OCI-LY7 (cell line): ENCODE results near the gene DSG2.

ENCODE experiments used
- EZH2phosphoT487 ChIP-seq: fragments of 200-600 bp; sonication (generic); IDR thresholded peaks from 2 replicates; pipeline ENCODE4 v1.6.1; 2018; ENCODE audit warnings: low read depth, borderline replicate concordance, mild to moderate bottlenecking, mixed run types, antibody characterized with exemption, low read length, moderate library complexity, mixed read lengths
- TF ChIP-seq, protein P1 (sequence below): fragments of 200-600 bp; sonication (generic); conservative IDR thresholded peaks from 2 replicates; pipeline ENCODE4 v1.5.1; 2014; ENCODE audit warnings: mild to moderate bottlenecking, antibody characterized with exemption, low read length, moderate library complexity, mixed read lengths

DNA sequence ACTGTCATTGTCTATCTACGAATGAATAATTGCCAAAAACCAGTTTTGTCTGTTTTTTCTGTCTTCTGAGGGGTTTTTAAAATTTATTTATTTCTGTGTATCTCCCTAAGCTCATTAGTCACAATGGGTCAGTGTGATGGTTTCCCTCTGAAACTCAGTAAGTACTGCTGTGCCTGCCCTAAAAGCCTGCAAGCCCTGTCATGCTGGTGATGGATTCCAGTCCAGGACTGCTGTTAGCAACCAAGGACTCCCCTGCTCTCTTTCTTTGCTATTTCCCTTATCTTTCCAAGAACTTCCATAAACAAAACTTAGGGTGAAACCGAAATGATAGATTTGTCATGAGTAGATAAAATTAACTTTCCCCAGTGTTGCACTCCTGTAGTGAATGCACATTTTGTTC is 11.8 kb upstream of the DSG2 start:
- TF ChIP-seq, protein P1, sequence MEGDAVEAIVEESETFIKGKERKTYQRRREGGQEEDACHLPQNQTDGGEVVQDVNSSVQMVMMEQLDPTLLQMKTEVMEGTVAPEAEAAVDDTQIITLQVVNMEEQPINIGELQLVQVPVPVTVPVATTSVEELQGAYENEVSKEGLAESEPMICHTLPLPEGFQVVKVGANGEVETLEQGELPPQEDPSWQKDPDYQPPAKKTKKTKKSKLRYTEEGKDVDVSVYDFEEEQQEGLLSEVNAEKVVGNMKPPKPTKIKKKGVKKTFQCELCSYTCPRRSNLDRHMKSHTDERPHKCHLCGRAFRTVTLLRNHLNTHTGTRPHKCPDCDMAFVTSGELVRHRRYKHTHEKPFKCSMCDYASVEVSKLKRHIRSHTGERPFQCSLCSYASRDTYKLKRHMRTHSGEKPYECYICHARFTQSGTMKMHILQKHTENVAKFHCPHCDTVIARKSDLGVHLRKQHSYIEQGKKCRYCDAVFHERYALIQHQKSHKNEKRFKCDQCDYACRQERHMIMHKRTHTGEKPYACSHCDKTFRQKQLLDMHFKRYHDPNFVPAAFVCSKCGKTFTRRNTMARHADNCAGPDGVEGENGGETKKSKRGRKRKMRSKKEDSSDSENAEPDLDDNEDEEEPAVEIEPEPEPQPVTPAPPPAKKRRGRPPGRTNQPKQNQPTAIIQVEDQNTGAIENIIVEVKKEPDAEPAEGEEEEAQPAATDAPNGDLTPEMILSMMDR: no peak
- no peak for TF ChIP-seq EZH2phosphoT487
